Mammary epithelial cell (primary cell): ENCODE data around the gene HS3ST4.

Experiments used
- CTCF ChIP-seq, 2 donors: IDR thresholded peaks in 1 of 2; conservative IDR thresholded peaks in 1 of 2; 2 replicates each; pipeline ENCODE4 v1.5.1; 2011 to 2012; ENCODE audit warnings: inconsistent platforms in 2 of 2, low read length in 2 of 2, mild to moderate bottlenecking in 2 of 2, control low read depth in 1 of 2, low read depth in 1 of 2; ENCODE audit not compliant: insufficient read depth in 1 of 2; ENCODE audit errors: extremely low read depth in 1 of 2
- EZH2 ChIP-seq: IDR thresholded peaks from 2 replicates; pipeline ENCODE4 v1.6.1; 2012; ENCODE audit warnings: low read length, inconsistent platforms, borderline replicate concordance

- TF ChIP-seq CTCF (conservative IDR thresholded peaks at IDR 0.05 in 1 of 2, IDR thresholded peaks at IDR 0.05 in 1 of 2; ENCODE audit: extremely low read depth in 1 of 2, insufficient read depth in 1 of 2, low read depth in 1 of 2, low read length in 2 of 2) (no peak), EZH2 (no peak)
These were observed 379.5 kb downstream of the HS3ST4 start for GRCh38 chr16:26071101-26071866.
